Measurements from ENCODE around the gene COL8A2.

DNA sequence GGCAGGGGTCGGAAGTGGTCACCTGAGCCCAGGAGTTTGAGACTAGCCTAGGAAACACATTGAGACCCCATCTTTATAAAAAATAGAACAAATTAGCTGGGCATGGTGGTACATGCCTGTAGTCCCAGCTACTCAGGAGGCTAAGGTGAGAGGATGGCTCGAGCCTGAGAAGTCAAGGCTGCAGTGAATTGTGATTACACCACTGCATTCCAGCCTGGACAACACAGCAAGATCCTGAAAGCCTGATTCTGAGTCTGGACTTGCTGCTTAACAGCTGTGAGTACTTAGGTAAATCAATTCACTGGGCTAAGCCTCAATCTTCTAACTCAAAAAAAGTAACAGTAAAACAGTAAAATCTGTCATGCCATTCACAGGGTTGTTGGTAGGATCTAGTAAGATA, 19.4 kb upstream of the COL8A2 start:
- TF ChIP-seq POLR2AphosphoS5 (IDR thresholded peaks at IDR 0.05; ENCODE audit: low read depth, low read length) (no peak), TAF1 (IDR thresholded peaks at IDR 0.05; ENCODE audit: borderline replicate concordance, insufficient read depth, low read length) (no peak), REST (IDR thresholded peaks at IDR 0.05; ENCODE audit: insufficient read depth in 1 of 2, low read depth in 2 of 2, low read length in 2 of 2) (no peak), SIN3A (IDR thresholded peaks at IDR 0.05; ENCODE audit: borderline replicate concordance, insufficient read depth, low read length) (no peak), FOXP2 (optimal IDR thresholded peaks at IDR 0.05; ENCODE audit: borderline replicate concordance, extremely low read depth, extremely low read length, insufficient read depth) (no peak)
